ENCODE results near the gene APOL1.
"Not testable (repeated sequence)": the region's sequence is repeated elsewhere in the genome, so short reads cannot be mapped to it uniquely, and the experiment has no call there.

APOL1 gene

GRCh38 chr22:36267058-36267457 lies 14.1 kb downstream of the APOL1 start:
- DNase-seq (ENCODE audit: low read depth), result no peak

GRCh38 chr22:36267896-36268485 lies 15.1 kb downstream of the APOL1 start:
- DNase-seq (ENCODE audit: low read depth), result no peak

GRCh38 chr22:36271231-36271630 lies 18.3 kb downstream of the APOL1 start:
- DNase-seq (ENCODE audit: low read depth), result not testable (repeated sequence)

- DNase-seq (ENCODE audit: low read depth), result not testable (repeated sequence)
These were observed 19.0 kb downstream of the APOL1 start for GRCh38 chr22:36271951-36272350.

GRCh38 chr22:36274531-36274930 lies 21.6 kb downstream of the APOL1 start:
- no peak for DNase-seq (ENCODE audit: low read depth)

GRCh38 chr22:36277482-36278291 lies 24.8 kb downstream of the APOL1 start:
- peak; percentile 45 for DNase-seq (ENCODE audit: low read depth)

- no peak for DNase-seq (ENCODE audit: low read depth)
These were observed 26.3 kb downstream of the APOL1 start for GRCh38 chr22:36279219-36279666.

GRCh38 chr22:36280379-36280778 lies 27.4 kb downstream of the APOL1 start:
- DNase-seq (ENCODE audit: low read depth), result no peak

- no peak for DNase-seq (ENCODE audit: low read depth)
These were observed 28.9 kb downstream of the APOL1 start for GRCh38 chr22:36281781-36282327.

GRCh38 chr22:36282328-36282831 lies 29.4 kb downstream of the APOL1 start:
- DNase-seq (ENCODE audit: low read depth), result no peak

GRCh38 chr22:36284171-36284571 lies 31.2 kb downstream of the APOL1 start:
- DNase-seq (ENCODE audit: low read depth), result no peak

GRCh38 chr22:36285017-36285416 lies 32.1 kb downstream of the APOL1 start:
- no peak for DNase-seq (ENCODE audit: low read depth)

- DNase-seq (ENCODE audit: low read depth), result no peak
These were observed 32.6 kb downstream of the APOL1 start for GRCh38 chr22:36285545-36285944.

GRCh38 chr22:36286096-36286957 lies 33.4 kb downstream of the APOL1 start:
- peak; percentile 48 for DNase-seq (ENCODE audit: low read depth)

- no peak for DNase-seq (ENCODE audit: low read depth)
These were observed 35.1 kb downstream of the APOL1 start for GRCh38 chr22:36287881-36288515.

GRCh38 chr22:36288571-36289405 lies 35.9 kb downstream of the APOL1 start:
- no peak for DNase-seq (ENCODE audit: low read depth)

- no peak for DNase-seq (ENCODE audit: low read depth)
These were observed 36.5 kb downstream of the APOL1 start for GRCh38 chr22:36289406-36289870.

- DNase-seq (ENCODE audit: low read depth), result peak; percentile 37
These were observed 37.0 kb downstream of the APOL1 start for GRCh38 chr22:36289948-36290371.

- DNase-seq (ENCODE audit: low read depth), result not testable (repeated sequence)
These were observed 37.6 kb downstream of the APOL1 start for GRCh38 chr22:36290391-36291075.
